SKM-1 (cell line): ENCODE data around the gene TSBP1.

Experiments
- DNase-seq: peaks from one replicate; lab custom pipeline; 2025; ENCODE audit not compliant: unreplicated experiment; lab: John Stamatoyannopoulos, UW

The TSBP1 gene, protein sequence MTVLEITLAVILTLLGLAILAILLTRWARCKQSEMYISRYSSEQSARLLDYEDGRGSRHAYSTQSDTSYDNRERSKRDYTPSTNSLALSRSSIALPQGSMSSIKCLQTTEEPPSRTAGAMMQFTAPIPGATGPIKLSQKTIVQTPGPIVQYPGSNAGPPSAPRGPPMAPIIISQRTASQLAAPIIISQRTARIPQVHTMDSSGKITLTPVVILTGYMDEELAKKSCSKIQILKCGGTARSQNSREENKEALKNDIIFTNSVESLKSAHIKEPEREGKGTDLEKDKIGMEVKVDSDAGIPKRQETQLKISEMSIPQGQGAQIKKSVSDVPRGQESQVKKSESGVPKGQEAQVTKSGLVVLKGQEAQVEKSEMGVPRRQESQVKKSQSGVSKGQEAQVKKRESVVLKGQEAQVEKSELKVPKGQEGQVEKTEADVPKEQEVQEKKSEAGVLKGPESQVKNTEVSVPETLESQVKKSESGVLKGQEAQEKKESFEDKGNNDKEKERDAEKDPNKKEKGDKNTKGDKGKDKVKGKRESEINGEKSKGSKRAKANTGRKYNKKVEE

DNA sequence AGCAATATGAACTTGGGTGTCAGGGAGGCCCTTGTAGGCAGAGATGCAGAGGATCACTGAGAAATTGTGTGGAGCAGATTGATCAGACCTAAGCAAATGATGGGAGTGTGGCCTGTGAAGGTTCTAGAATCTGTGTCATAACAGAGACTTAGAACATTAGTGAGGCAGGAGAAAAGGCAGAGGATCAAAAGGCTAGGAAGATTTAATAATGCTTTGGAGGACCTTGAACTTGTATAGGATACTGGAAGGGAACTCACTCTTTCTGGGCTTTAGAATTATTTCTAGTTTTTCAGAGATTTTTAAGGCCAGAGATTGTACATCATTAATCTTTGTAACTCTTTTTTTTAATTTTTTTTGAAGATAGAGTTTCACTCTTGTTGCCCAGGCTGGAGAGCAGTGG lies at the start of gene TSBP1:
TSBP1 (minus strand) TSS at position 101 of the 400 bp plus-strand sequence. CDS start 197 bp downstream, outside the sequence.
- no peak for DNase-seq

GRCh38 chr6:32416036-32416435 lies 44.3 kb upstream of the TSBP1 start:
- no peak for DNase-seq

- peak; percentile 46 for DNase-seq
These were observed 43.9 kb upstream of the TSBP1 start for GRCh38 chr6:32415521-32416019.

- DNase-seq, result peak; percentile 76
These were observed 41.8 kb upstream of the TSBP1 start for GRCh38 chr6:32413427-32414047.

DNA sequence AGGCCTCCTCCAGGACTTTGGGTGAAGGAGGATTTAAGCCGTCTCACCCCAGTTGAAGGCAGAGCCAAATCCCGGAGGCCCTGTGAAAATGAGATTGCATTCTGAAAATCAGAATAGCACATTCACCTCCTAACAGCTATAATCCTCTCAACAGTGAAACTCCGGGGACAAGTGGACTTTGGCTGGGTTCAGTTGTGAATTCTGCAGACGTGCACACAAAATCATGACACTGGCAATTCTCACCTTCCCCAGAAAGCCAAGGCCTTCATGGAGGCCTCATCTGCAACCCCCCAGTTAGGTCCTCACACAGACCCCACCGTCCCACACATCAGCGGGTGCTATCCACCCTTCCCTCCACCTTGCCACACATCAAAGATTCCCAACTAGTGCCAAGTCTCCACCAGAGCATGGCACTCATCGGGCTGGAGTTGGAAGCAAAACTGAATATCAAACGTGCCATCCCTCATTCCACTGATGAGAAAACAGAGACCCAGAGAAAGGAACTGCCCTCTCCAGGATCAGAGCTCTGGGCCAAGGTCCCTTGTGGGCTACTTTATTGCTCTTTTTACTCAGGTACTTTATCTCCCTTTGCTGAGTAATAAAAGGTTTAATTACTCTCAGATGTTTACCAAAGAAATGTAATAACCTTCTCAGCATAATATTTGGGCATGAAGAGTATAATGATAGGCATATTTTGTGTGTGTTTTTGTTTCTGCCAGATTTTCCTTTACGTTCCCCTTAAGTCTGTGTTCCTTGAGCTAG lies 40.0 kb upstream of the TSBP1 start:
- DNase-seq, result no peak

- no peak for DNase-seq
These were observed 39.2 kb upstream of the TSBP1 start for GRCh38 chr6:32410906-32411305.

GRCh38 chr6:32406857-32407256 lies 35.2 kb upstream of the TSBP1 start, which contains the start of gene BTNL2:
TSS of gene BTNL2 (minus strand) at chr6:32407181. CDS start at chr6:32407123, 58 bp downstream.
- DNase-seq, result no peak

DNA sequence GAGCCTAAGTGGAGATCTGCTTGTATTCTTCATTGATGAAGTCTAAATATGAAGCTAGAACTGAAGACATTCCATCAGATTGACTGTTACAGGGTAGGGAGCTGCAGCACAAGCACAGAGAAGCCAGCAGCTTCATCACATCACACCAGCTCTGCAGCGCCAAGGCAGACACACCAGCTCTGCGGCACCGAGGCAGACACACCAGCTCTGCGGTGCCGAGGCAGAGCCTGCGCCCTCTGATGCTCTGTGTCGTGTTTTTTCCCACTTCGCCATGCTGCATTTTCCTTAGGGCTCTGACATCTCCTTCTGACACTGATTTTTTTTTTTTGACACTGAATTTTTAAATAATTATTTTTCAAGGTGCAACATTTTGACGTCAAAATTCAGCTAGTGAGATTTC lies 34.5 kb upstream of the TSBP1 start:
- no peak for DNase-seq

DNA sequence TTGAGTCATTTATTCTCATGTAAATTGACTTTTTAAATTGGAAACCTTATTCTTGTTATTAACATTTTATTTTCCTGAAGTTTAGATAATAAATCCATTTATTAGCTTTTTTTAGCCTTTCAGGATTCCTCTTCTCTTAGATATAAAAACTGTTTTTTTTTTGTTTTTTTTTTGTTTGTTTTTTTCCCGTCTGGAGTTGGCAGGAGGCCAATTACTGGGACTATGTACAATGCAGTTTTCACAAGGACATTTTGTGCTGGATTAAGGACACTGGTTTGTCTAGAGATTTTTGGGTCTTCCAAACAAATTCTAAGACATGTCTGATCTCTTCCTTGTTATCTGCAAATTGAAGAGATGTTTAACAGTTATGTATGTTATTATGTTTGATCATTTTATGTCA lies 34.0 kb upstream of the TSBP1 start:
- no peak for DNase-seq

DNA sequence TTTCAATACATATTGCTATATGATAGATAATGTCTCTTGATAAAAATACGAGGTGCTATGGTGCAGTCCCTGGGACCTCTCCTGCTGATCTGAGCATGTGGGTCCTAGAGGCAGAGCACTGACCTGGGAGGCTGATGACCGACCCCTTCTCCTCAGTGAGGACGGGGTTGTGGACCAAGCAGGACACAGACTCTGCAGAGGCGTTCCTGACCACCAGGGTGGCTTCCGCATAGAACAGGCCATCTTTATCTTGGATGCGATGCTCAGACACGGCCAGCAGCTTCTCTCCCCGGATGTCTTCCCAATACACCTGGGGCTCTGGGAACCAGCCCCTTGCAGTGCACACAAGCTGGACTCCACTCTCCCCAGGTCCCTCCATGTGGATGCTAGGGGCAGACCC lies 31.1 kb upstream of the TSBP1 start:
- DNase-seq, result no peak

DNA sequence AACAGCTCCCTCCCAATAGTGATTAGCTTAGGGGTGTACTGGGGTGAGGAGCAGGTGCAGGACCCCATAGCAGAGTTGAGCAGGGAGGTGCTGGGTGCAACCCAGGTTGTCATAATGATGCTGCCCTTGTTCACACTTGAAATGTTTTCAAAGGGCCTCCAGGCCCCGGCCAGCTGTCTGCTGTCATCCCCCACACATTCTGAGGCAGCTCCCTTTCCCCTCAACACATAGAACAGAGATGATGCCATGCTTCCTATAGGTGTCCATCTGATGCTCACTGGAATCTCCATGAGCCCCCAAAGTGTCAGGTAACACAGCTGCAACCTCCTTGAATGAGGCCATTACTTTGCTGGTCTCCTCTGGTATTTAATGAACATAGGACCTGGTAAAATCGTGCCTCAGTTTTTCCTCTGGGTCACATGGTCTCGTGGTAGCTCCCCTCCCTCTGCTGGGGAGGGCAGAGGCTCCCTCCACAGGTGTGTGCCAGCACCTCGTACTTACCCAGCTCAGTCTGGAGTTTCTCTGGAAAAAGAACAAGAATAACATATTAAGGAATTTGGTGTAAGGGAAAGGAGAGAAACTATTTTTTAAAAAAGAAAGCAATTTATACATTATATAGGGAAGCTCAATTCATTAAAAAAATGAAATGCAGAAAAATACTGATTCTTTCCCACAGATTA lies 29.7 kb upstream of the TSBP1 start:
- DNase-seq, result no peak

GRCh38 chr6:32397252-32397920 lies 25.7 kb upstream of the TSBP1 start:
- no peak for DNase-seq

DNA sequence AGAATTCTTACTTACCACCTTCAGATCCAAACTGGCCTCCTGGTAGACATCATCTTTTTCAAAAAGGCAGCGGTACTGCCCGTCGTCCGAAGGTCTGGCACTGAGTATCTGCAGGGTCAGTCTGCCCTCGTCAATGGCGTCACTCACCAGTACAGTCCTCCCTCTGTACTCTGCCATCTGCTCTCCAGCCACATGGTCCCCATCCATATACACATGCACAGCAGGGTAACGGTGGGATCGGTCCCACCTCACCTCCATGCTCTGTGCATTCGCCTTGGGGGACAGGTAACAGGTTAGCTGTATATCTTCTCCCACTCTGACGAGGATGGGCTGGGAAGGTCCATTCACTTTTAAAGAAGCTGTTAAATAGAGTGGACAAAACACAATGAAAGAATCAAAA lies 24.3 kb upstream of the TSBP1 start:
- DNase-seq, result no peak

DNA sequence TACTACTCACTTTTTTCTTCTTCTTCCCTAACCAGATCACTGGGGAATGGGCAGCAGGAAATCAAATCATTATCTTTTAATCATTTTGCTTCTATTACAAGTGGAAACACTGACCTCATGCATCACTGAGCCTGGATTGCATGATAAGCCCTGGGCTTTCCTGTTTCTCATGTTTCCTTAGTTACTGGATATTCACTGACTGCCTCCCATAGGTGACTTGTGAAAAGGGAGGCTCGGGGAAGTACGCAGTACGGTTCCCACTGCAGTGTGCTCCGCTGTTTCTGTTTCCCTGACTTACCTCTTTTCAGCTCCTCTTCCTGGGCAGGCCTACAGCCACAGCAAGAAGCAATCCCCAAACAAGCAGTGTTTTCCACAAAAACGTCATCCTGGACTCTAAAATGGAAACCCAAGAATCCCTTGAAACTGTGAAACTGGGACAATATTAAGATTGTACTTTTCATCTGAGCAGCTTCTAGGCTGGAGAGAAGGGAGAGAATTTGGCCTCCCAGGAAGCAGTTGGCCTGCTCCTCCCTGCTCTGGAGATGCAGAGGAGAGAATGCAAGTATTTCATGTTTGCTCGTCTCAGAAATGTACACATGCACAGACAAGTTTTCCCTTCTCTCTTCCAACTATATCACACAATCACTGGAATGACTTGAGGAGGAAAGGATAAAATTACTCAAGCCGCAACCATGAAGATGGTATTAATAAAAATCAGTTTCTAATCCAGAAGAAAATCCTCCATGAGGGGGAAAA lies 22.1 kb upstream of the TSBP1 start:
- no peak for DNase-seq

- no peak for DNase-seq
These were observed 19.8 kb upstream of the TSBP1 start for GRCh38 chr6:32391505-32391904.

DNA sequence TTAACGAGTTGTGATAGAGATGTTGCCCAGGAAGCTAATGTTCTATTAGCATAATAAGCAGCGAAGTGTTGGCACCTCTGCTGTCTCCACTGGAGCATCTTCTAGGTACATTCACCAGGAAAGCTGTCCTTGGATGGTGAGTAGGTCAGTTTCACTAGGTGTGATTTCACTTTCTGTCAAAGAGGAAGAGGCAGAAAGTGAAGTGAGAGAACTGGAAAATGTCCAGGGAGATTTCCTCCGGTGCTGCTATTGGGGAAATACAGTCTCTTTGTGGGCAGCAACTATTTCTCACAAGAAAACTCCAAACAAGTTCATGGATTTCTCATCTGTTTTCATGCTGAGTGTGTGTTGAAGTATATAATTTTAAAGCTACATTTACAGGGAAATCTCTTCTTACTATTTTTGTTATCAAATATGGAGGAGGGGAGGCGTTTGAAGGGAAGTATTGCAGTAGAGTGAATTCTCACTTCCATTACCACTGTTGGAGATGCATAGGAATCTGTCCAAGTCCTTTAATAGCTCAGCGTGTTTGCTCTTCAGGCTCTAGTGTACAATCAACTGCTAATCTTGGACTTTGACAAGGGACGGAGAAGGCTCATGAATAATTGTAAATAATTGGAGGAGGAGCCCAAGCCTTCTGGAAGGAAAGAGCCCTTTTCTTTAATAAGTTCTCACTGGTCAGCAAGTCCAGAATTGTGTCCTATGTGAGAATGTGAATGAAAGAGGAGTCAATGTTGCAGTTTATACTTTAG lies 16.1 kb upstream of the TSBP1 start:
- DNase-seq, result no peak

DNA sequence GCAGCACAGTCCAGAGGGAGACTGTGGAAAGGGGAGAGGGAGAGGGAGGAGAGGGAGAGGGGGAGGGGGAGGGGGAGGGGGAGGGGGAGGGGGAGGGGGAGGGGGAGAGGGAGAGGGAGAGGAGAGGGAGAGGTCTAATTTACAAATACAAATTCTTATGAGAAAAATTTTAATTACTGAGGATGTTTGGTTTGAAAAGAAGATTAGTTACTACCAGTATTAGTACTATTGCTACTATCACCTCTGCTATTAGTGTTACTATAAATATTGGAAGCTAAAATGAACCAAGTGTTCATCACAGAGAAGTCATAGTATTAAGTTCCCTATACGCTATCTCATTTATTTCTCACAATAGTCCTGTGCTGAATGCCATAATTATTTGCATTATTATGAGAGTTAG lies 14.3 kb upstream of the TSBP1 start:
- DNase-seq, result no peak

DNA sequence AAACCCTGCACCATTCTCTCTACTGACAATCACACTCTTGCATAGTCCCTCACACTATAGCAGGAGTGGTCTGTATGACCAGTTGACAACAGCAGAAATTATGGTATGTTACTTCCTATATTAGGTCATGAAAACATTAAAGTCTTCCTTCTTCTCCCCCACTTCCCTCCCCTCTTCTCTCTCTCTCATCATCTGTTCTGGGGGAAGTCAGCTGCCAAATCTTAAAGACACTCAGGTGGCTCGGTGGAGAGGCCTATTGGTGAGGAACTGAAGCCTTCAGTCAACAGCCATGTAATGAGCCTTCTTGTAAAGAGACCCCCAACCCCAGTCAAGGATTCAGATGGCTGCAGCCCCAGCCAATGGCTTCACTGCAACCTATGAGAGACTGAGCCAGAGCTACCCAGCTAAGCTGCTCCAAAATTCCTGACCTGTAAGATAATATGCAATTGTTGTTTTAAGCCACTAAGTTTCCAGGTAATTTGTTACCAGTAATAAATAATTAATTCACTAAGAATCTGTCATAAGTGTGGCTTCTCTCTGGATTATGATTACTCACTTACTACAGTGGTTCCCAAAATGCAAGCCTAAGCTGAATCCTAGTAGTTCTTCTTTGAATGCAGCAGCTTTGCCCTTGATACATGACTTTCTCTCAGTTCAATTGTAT lies 11.2 kb upstream of the TSBP1 start:
- no peak for DNase-seq
